WTC11 (cell line): ENCODE measurements around the gene PPP2R1A. TPM values are rescaled to one million over a fixed set of nuclear protein-coding genes. Genes with fewer than 3 reads are reported as not detected.

Source experiments
- ATAC-seq: fragments of 200-7000 bp; cut with Tn5 transposase; 2 replicates; pipeline ENCODE4 v1.10.0; 2021; ENCODE audit warnings: mild to moderate bottlenecking, moderate library complexity
- CTCF ChIA-PET: fragments of 300-600 bp; sonication (Branson Sonifier 250); formaldehyde crosslinking; loops from one replicate; lab custom pipeline; 2021; ENCODE audit warnings: antibody characterized with exemption; lab: Charles Lee
- POLR2A ChIA-PET: fragments of 350-600 bp; sonication (Branson Sonifier 250); formaldehyde crosslinking; loops from one replicate; lab custom pipeline; 2021; ENCODE audit warnings: antibody characterized with exemption; lab: Charles Lee
- DNase-seq: peaks from one replicate; pipeline ENCODE4 v3.0.0; 2021; ENCODE audit warnings: low spot score
- H3K27ac Mint-ChIP-seq: 2 replicates; pipeline ENCODE4 v1.8.0; 2021; ENCODE audit warnings: mixed read lengths
- H3K27me3 Mint-ChIP-seq: 2 replicates; pipeline ENCODE4 v1.8.0; 2021; ENCODE audit warnings: low read depth, mild to moderate bottlenecking, moderate library complexity, mixed read lengths
- H3K36me3 Mint-ChIP-seq: 2 replicates; pipeline ENCODE4 v1.8.0; 2021; ENCODE audit warnings: mixed read lengths
- H3K4me1 Mint-ChIP-seq: 2 replicates; pipeline ENCODE4 v1.8.0; 2022; ENCODE audit warnings: mixed read lengths
- H3K4me3 Mint-ChIP-seq: 2 replicates; pipeline ENCODE4 v1.8.0; 2021; ENCODE audit warnings: mild to moderate bottlenecking, moderate library complexity, mixed read lengths
- H3K9me3 Mint-ChIP-seq: 2 replicates; pipeline ENCODE4 v1.8.0; 2021; ENCODE audit warnings: mixed read lengths
- ARID4B ChIP-seq: sonication (generic); formaldehyde crosslinking; IDR thresholded peaks from 2 replicates; pipeline ENCODE4 v1.8.0; 2023; ENCODE audit warnings: missing genetic modification reagents, mild to moderate bottlenecking, borderline replicate concordance
- ATF2 ChIP-seq: sonication (generic); formaldehyde crosslinking; IDR thresholded peaks from 2 replicates; pipeline ENCODE4 v1.8.1; 2022; ENCODE audit warnings: low read depth, missing genetic modification reagents, borderline replicate concordance
- CREB1 ChIP-seq: sonication (generic); formaldehyde crosslinking; IDR thresholded peaks from 2 replicates; pipeline ENCODE4 v1.8.0; 2023; ENCODE audit warnings: mild to moderate bottlenecking, missing genetic modification reagents
- E2F5 ChIP-seq: sonication (generic); formaldehyde crosslinking; IDR thresholded peaks from 2 replicates; pipeline ENCODE4 v1.8.1; 2022; ENCODE audit warnings: mild to moderate bottlenecking, moderate library complexity, missing genetic modification reagents
- ESRRA ChIP-seq: sonication (generic); formaldehyde crosslinking; IDR thresholded peaks from 2 replicates; pipeline ENCODE4 v1.8.1; 2022; ENCODE audit warnings: mild to moderate bottlenecking, missing genetic modification reagents, borderline replicate concordance
- FOXJ3 ChIP-seq: sonication (generic); formaldehyde crosslinking; IDR thresholded peaks from 2 replicates; pipeline ENCODE4 v1.9.0; 2021; ENCODE audit warnings: missing genetic modification reagents, mild to moderate bottlenecking, borderline replicate concordance
- GRHL2 ChIP-seq: fragments of 250-450 bp; sonication (Bioruptor Pico); IDR thresholded peaks from 2 replicates; pipeline ENCODE4 v1.8.0; 2022; ENCODE audit warnings: mild to moderate bottlenecking, moderate library complexity; ENCODE audit not compliant: insufficient replicate concordance, severe bottlenecking
- HMGXB4 ChIP-seq: sonication (generic); formaldehyde crosslinking; IDR thresholded peaks from 2 replicates; pipeline ENCODE4 v1.8.1; 2023; ENCODE audit warnings: mild to moderate bottlenecking, moderate library complexity, missing genetic modification reagents
- MYBL2 ChIP-seq: sonication (generic); formaldehyde crosslinking; IDR thresholded peaks from 2 replicates; pipeline ENCODE4 v1.8.1; 2023; ENCODE audit warnings: mild to moderate bottlenecking, moderate library complexity, missing genetic modification reagents
- NR1H2 ChIP-seq: sonication (generic); formaldehyde crosslinking; IDR thresholded peaks from 2 replicates; pipeline ENCODE4 v1.9.0; 2021; ENCODE audit warnings: mild to moderate bottlenecking, moderate library complexity, missing genetic modification reagents
- RORB ChIP-seq: fragments of 250-450 bp; sonication (Bioruptor Pico); IDR thresholded peaks from 2 replicates; pipeline ENCODE4 v1.9.0; 2021; ENCODE audit warnings: mild to moderate bottlenecking
- USF2 ChIP-seq: sonication (generic); formaldehyde crosslinking; IDR thresholded peaks from 2 replicates; pipeline ENCODE4 v1.8.1; 2023; ENCODE audit warnings: mild to moderate bottlenecking, missing genetic modification reagents, moderate library complexity
- ZNF396 ChIP-seq: fragments of 250-450 bp; sonication (Bioruptor Pico); IDR thresholded peaks from 2 replicates; pipeline ENCODE4 v1.8.0; 2021; ENCODE audit warnings: mild to moderate bottlenecking, moderate library complexity, borderline replicate concordance
- ZSCAN18 ChIP-seq: fragments of 250-450 bp; sonication (Bioruptor Pico); IDR thresholded peaks from 2 replicates; pipeline ENCODE4 v2.1.2; 2022; ENCODE audit warnings: mild to moderate bottlenecking, moderate library complexity
- total RNA-seq: library from RNA; stranded (reverse); gene quantifications from 3 replicates; pipeline ENCODE4 v1.2.3, GENCODE V29; 2021
- TF ChIP-seq, protein P1 (sequence below): fragments of 250-450 bp; sonication (Bioruptor Pico); conservative IDR thresholded peaks from 2 replicates; pipeline ENCODE4 v1.9.0; 2021; ENCODE audit warnings: mild to moderate bottlenecking
- TF ChIP-seq, protein P2 (sequence below): sonication (generic); formaldehyde crosslinking; IDR thresholded peaks from 2 replicates; pipeline ENCODE4 v1.8.1; 2023; ENCODE audit warnings: mild to moderate bottlenecking, missing genetic modification reagents, borderline replicate concordance

The PPP2R1A gene
- total RNA-seq, 1 experiment from 2014 or later = 505 TPM

- Mint-ChIP-seq H3K9me3 (peaks cover 18% of the 10 kb centered on the region), H3K4me1 (peaks cover 19% of the 10 kb centered on the region), H3K36me3 (peaks cover 15% of the 10 kb centered on the region), H3K27ac (no peak overlapping the region), H3K4me3 (no peak overlapping the region), H3K27me3 (peaks cover 5% of the 10 kb centered on the region; the same call in 1 of the 2 replicates)
- DNase-seq = no peak
- ChIA-PET CTCF (no interaction called here), POLR2A (no interaction called here)
- TF ChIP-seq GRHL2 (CRISPR knock-in tag) (no peak), CREB1 (CRISPR knock-in tag) (no peak), ZNF396 (CRISPR knock-in tag) (no peak), ARID4B (CRISPR knock-in tag) (no peak), RORB (CRISPR knock-in tag) (no peak), MYBL2 (CRISPR knock-in tag) (no peak), FOXJ3 (CRISPR knock-in tag) (no peak), USF2 (CRISPR knock-in tag) (no peak), HMGXB4 (no peak), E2F5 (CRISPR knock-in tag) (no peak)
- TF ChIP-seq, protein P1, sequence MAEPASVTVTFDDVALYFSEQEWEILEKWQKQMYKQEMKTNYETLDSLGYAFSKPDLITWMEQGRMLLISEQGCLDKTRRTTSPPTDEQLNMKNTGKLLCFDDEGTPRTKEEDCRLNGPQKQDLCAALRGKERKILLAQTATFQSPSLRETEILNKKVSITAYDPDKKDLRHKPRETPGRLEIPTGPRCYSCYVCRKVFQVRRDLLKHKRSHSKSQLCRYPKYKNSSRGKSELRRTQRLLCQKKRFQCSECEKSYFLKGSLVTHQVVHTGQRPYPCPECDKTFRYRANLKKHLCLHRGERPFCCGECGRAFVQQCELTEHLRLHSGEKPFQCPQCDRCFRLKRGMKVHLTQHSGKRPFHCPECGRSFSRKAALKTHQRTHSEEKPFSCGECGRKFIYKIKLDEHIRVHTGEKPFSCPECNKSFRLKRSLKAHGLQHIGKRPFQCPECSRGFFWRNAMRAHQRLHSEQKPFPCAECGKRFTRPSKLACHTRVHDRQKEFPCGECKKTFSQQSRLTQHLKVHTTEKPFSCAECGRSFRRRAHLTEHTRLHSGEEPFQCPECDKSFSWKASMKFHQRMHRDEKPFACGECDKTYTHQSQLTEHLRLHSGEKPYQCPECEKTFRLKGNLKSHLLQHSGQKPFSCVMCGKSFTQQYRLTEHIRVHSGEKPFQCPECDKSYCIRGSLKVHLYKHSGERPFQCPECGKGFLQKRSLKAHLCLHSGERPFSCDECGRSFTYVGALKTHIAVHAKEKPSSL (CRISPR knock-in tag) = no peak
- ATAC-seq = no peak
Measured at GRCh38 chr19:52142001-52142595, 47.8 kb upstream of the PPP2R1A start.

DNA sequence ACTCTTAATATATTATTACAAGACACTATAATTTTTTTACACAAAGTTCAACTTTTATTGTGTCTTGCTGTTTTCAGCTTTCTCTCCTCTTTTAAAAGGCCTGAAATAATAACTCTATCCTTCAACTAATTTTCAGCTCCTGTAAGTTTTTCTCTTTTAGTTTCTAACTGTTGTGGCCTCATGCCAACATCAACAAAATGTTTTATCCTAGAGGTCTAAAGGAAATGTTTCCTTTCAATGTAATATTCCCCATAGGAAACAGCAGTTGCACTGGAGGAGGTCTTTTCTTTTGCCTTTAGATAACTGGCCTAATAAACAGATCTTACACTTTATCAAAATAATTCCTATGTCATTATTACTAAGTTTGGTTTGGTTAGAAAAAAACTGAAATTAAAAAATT is 41.6 kb upstream of the PPP2R1A start:
- peaks cover 63% of the 10 kb centered on the region for H3K9me3 Mint-ChIP-seq
- no peak overlapping the region for H3K4me3 Mint-ChIP-seq
- no peak overlapping the region for H3K27ac Mint-ChIP-seq
- peaks cover 55% of the 10 kb centered on the region for H3K36me3 Mint-ChIP-seq
- no peaks in the 10 kb centered on the region for H3K4me1 Mint-ChIP-seq
- peaks cover 9% of the 10 kb centered on the region; the same call in 1 of the 2 replicates for H3K27me3 Mint-ChIP-seq
- no peak for DNase-seq
- ChIA-PET CTCF (no interaction called here), POLR2A (no interaction called here)
- no peak for ATAC-seq
- TF ChIP-seq, protein P2, sequence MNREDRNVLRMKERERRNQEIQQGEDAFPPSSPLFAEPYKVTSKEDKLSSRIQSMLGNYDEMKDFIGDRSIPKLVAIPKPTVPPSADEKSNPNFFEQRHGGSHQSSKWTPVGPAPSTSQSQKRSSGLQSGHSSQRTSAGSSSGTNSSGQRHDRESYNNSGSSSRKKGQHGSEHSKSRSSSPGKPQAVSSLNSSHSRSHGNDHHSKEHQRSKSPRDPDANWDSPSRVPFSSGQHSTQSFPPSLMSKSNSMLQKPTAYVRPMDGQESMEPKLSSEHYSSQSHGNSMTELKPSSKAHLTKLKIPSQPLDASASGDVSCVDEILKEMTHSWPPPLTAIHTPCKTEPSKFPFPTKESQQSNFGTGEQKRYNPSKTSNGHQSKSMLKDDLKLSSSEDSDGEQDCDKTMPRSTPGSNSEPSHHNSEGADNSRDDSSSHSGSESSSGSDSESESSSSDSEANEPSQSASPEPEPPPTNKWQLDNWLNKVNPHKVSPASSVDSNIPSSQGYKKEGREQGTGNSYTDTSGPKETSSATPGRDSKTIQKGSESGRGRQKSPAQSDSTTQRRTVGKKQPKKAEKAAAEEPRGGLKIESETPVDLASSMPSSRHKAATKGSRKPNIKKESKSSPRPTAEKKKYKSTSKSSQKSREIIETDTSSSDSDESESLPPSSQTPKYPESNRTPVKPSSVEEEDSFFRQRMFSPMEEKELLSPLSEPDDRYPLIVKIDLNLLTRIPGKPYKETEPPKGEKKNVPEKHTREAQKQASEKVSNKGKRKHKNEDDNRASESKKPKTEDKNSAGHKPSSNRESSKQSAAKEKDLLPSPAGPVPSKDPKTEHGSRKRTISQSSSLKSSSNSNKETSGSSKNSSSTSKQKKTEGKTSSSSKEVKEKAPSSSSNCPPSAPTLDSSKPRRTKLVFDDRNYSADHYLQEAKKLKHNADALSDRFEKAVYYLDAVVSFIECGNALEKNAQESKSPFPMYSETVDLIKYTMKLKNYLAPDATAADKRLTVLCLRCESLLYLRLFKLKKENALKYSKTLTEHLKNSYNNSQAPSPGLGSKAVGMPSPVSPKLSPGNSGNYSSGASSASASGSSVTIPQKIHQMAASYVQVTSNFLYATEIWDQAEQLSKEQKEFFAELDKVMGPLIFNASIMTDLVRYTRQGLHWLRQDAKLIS = no peak
- TF ChIP-seq ATF2 (CRISPR knock-in tag) (no peak), ESRRA (CRISPR knock-in tag) (no peak), ZSCAN18 (no peak), NR1H2 (CRISPR knock-in tag) (no peak)
